ENCODE data around the gene PACRGL. TPM values are rescaled to one million over a fixed set of nuclear protein-coding genes. Genes with fewer than 3 reads are reported as not detected.

PACRGL gene
- total and polyA plus RNA-seq, 7 donors, result 5.2 to 20.2 (median 7.6) TPM

DNA sequence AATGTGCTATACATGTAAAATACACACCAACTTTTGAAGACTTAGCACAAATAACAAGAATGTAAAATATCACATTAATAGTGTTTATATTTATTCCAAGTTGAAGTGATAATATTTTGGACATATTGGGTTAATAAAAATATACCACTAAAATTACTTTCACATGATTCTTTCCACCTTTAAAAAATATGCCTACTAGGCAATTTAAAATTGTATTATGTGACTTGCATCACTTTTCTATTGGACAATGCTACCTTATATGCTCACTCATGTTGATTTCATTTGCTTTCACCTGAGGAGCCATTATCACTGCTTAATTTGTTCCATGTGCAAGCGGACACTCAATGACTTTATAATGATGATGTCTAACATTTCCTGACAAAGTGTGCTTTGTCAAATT, 3.4 kb upstream of the PACRGL start:
- DNase-seq (no peak), ATAC-seq (no peak)
- Histone ChIP-seq H3K4me1 (peaks cover 22% of the 10 kb centered on the region), H3K27me3 (ENCODE audit: insufficient read depth in 3 of 3, low read length in 2 of 3) (no peaks in the 10 kb centered on the region), H3K27ac (no peak overlapping the region), H3K4me3 (no peak overlapping the region), H3K9me3 (no peaks in the 10 kb centered on the region), H3K36me3 (ENCODE audit: insufficient read depth in 1 of 2, low read depth in 1 of 2) (no peaks in the 10 kb centered on the region)
- 83 to 93% (median 91%) methylated on average over 1 of the region's 1 CpG for WGBS, 3 donors
- intact Hi-C loops (cut with DNase I), result no loop called here
- no peak for TF ChIP-seq CTCF (IDR thresholded peaks at IDR 0.05)

- Histone ChIP-seq H3K4me1 (peaks cover 22% of the 10 kb centered on the region), H3K27me3 (ENCODE audit: insufficient read depth in 3 of 3, low read length in 2 of 3) (no peaks in the 10 kb centered on the region), H3K27ac (no peak overlapping the region), H3K9me3 (no peaks in the 10 kb centered on the region), H3K36me3 (ENCODE audit: insufficient read depth in 1 of 2, low read depth in 1 of 2) (no peaks in the 10 kb centered on the region), H3K4me3 (no peak overlapping the region)
- no peak for ATAC-seq
- no peak for TF ChIP-seq CTCF (IDR thresholded peaks at IDR 0.05)
- 92 to 93% (median 93%) methylated on average over 4 of the region's 4 CpGs for WGBS, 3 donors
- DNase-seq, result no peak
- intact Hi-C loops (cut with DNase I), result no loop called here
Observed at GRCh38 chr4:20698382-20698781, 1.9 kb upstream of the PACRGL start.

- no peak for TF ChIP-seq CTCF (IDR thresholded peaks at IDR 0.05)
- no peaks in the 10 kb centered on the region for H3K36me3 ChIP-seq (ENCODE audit: insufficient read depth in 1 of 2, low read depth in 1 of 2)
- peaks cover 22% of the 10 kb centered on the region for H3K4me1 ChIP-seq
- 63 to 66% (median 64%) methylated on average over 4 of the region's 4 CpGs for WGBS, 3 donors
- H3K27ac ChIP-seq, result no peak overlapping the region
- H3K9me3 ChIP-seq, result no peaks in the 10 kb centered on the region
- H3K27me3 ChIP-seq (ENCODE audit: insufficient read depth in 3 of 3, low read length in 2 of 3), result no peaks in the 10 kb centered on the region
- intact Hi-C loops (cut with DNase I), result no loop called here
- DNase-seq (no peak), ATAC-seq (no peak)
- H3K4me3 ChIP-seq, result no peak overlapping the region
Observed at GRCh38 chr4:20698820-20699219, 1.4 kb upstream of the PACRGL start.

DNA sequence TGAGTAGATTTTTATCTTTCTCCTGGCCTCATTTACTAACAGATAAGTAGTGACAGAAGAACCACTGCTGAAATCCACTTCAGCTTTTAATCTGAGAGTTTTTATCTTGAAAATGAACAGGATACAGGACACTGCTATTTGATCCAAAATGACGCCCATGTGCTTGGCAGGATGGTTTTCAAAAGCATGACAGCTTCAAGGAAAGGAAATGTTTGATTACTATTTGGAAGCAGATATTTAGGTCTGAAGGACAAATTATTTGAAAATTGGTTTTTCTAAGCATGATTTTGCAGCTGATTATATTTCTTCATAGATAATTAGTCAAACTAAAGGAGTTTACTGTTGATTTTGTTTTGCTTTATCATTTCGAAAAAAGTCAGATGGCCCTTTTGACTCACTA, 11.1 kb downstream of the PACRGL start:
- ATAC-seq, result no peak
- no peak for TF ChIP-seq CTCF (IDR thresholded peaks at IDR 0.05)
- Histone ChIP-seq H3K36me3 (ENCODE audit: insufficient read depth in 1 of 2, low read depth in 1 of 2) (peaks cover 2 to 91% of the 10 kb centered on the region in 2 donors), H3K27me3 (ENCODE audit: insufficient read depth in 3 of 3, low read length in 2 of 3) (no peaks in the 10 kb centered on the region), H3K27ac (no peak overlapping the region), H3K9me3 (no peaks in the 10 kb centered on the region), H3K4me1 (no peaks in the 10 kb centered on the region), H3K4me3 (no peak overlapping the region)
- intact Hi-C loops (cut with DNase I), result no loop called here
- 90 to 94% (median 92%) methylated on average over 2 of the region's 2 CpGs for WGBS, 3 donors
- no peak for DNase-seq

DNA sequence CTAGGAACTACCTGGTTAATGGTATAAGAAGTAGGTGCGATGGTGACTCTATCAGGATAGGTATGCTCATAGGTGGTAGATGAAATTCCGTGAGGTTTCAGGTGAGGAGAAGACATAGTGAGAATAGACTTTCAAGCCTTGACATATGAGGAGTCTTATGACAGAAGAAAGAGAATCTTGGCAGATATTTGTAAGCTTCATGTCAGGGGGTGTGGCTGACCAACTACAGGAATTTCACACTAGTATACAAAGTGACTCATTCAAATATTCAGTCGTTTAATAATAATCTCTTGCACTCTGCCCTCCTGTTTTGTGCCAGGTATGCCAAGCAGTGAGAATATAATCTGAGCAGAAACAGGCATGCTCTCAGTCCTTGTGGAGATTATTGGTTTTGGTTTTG, 22.8 kb downstream of the PACRGL start:
- no peak overlapping the region for H3K27ac ChIP-seq
- peaks cover 0 to 87% of the 10 kb centered on the region in 2 donors for H3K36me3 ChIP-seq (ENCODE audit: insufficient read depth in 1 of 2, low read depth in 1 of 2)
- ATAC-seq (no peak), DNase-seq (no peak)
- WGBS, 3 donors, result 41 to 77% (median 64%) methylated on average over 3 of the region's 3 CpGs
- TF ChIP-seq CTCF (IDR thresholded peaks at IDR 0.05), result no peak
- no peak overlapping the region for H3K4me3 ChIP-seq
- H3K4me1 ChIP-seq, result no peaks in the 10 kb centered on the region
- intact Hi-C loops (cut with DNase I), result no loop called here
- H3K9me3 ChIP-seq, result no peaks in the 10 kb centered on the region
- H3K27me3 ChIP-seq (ENCODE audit: insufficient read depth in 3 of 3, low read length in 2 of 3), result no peaks in the 10 kb centered on the region

Data from psoas muscle (tissue), 8 donors.